ENCODE data around the gene CREB5. TPM values are rescaled to one million over a fixed set of nuclear protein-coding genes. Genes with fewer than 3 reads are reported as not detected.

CREB5 gene
- total RNA-seq, 1 donor from 2014 or later: 10.3 TPM

- Histone ChIP-seq H3K4me3 (no peak overlapping the region), H3K36me3 (no peaks in the 10 kb centered on the region), H3K27me3 (ENCODE audit: low read depth) (no peaks in the 10 kb centered on the region), H3K4me1 (no peaks in the 10 kb centered on the region), H3K9me3 (no peaks in the 10 kb centered on the region), H3K27ac (no peak overlapping the region)
- intact Hi-C loops (cut with DNase I): no loop called here
- ATAC-seq (no peak), DNase-seq (no peak)
- no peak for TF ChIP-seq CTCF (IDR thresholded peaks at IDR 0.05)
Observed at GRCh38 chr7:28556025-28556424, 143.7 kb downstream of the CREB5 start.

GRCh38 chr7:28556671-28557070 lies 144.4 kb downstream of the CREB5 start:
- no peak for ATAC-seq
- Histone ChIP-seq H3K4me3 (no peak overlapping the region), H3K9me3 (no peaks in the 10 kb centered on the region), H3K4me1 (no peaks in the 10 kb centered on the region), H3K27ac (no peak overlapping the region), H3K36me3 (no peaks in the 10 kb centered on the region), H3K27me3 (ENCODE audit: low read depth) (no peaks in the 10 kb centered on the region)
- TF ChIP-seq CTCF (IDR thresholded peaks at IDR 0.05): no peak
- intact Hi-C loops (cut with DNase I): no loop called here
- DNase-seq: no peak

GRCh38 chr7:28558236-28558635 lies 145.9 kb downstream of the CREB5 start:
- DNase-seq (no peak), ATAC-seq (no peak)
- no peaks in the 10 kb centered on the region for H3K4me1 ChIP-seq
- intact Hi-C loops (cut with DNase I): no loop called here
- H3K27ac ChIP-seq: no peak overlapping the region
- no peaks in the 10 kb centered on the region for H3K9me3 ChIP-seq
- no peak for TF ChIP-seq CTCF (IDR thresholded peaks at IDR 0.05)
- H3K4me3 ChIP-seq: no peak overlapping the region
- no peaks in the 10 kb centered on the region for H3K27me3 ChIP-seq (ENCODE audit: low read depth)
- no peaks in the 10 kb centered on the region for H3K36me3 ChIP-seq

GRCh38 chr7:28560767-28561166 lies 148.4 kb downstream of the CREB5 start:
- ATAC-seq (no peak), DNase-seq (no peak)
- Histone ChIP-seq H3K36me3 (no peaks in the 10 kb centered on the region), H3K4me3 (no peak overlapping the region), H3K9me3 (no peaks in the 10 kb centered on the region), H3K27me3 (ENCODE audit: low read depth) (no peaks in the 10 kb centered on the region), H3K27ac (no peak overlapping the region), H3K4me1 (no peaks in the 10 kb centered on the region)
- intact Hi-C loops (cut with DNase I): no loop called here
- no peak for TF ChIP-seq CTCF (IDR thresholded peaks at IDR 0.05)

GRCh38 chr7:28564033-28564432 lies 151.7 kb downstream of the CREB5 start:
- no peak for ATAC-seq
- no peak overlapping the region for H3K4me3 ChIP-seq
- no peak for TF ChIP-seq CTCF (IDR thresholded peaks at IDR 0.05)
- H3K27me3 ChIP-seq (ENCODE audit: low read depth): no peaks in the 10 kb centered on the region
- H3K9me3 ChIP-seq: no peaks in the 10 kb centered on the region
- no peak overlapping the region for H3K27ac ChIP-seq
- intact Hi-C loops (cut with DNase I): no loop called here
- DNase-seq: no peak
- no peaks in the 10 kb centered on the region for H3K36me3 ChIP-seq
- H3K4me1 ChIP-seq: no peaks in the 10 kb centered on the region

Measured in lower lobe of right lung (tissue), 2 donors.